Esophagus squamous epithelium (tissue), 5 donors: ENCODE data around the gene OR13C5. TPM values are rescaled to one million over a fixed set of nuclear protein-coding genes. Genes with fewer than 3 reads are reported as not detected.

ENCODE experiments used
- DNase-seq: peaks from one replicate; lab custom pipeline; 2025; lab: John Stamatoyannopoulos, UW
- H3K27ac ChIP-seq, 4 donors: fragments of 200-600 bp; sonication (generic); one replicate each; pipeline ENCODE4 v1.5.1; 2016 to 2019; ENCODE audit warnings: mild to moderate bottlenecking in 1 of 4
- H3K27me3 ChIP-seq, 4 donors: fragments of 200-600 bp; sonication (generic); 1 replicate in 3 of 4; 2 replicates in 1 of 4; pipeline versions ENCODE4 v1.5.1 to v1.6.0; 2017 to 2021; ENCODE audit warnings: antibody characterized with exemption in 1 of 4
- H3K36me3 ChIP-seq, 3 donors: fragments of 200-600 bp; sonication (generic); one replicate each; pipeline ENCODE4 v1.5.1; 2016 to 2019
- H3K4me1 ChIP-seq, 3 donors: fragments of 200-600 bp; sonication (generic); one replicate each; pipeline ENCODE4 v1.5.1; 2017 to 2019
- H3K4me3 ChIP-seq, 4 donors: fragments of 200-600 bp; sonication (generic); 1 replicate in 3 of 4; 2 replicates in 1 of 4; pipeline ENCODE4 v1.5.1; 2016 to 2019; ENCODE audit warnings: mild to moderate bottlenecking in 2 of 4, moderate library complexity in 1 of 4
- H3K9me3 ChIP-seq, 3 donors: fragments of 200-600 bp; sonication (generic); one replicate each; pipeline ENCODE4 v1.5.1; 2016 to 2019
- CTCF ChIP-seq, 6 experiments: fragments of 450-650 bp in 4 of 6; fragments of 200-600 bp in 2 of 6; sonication (generic) in 2 of 6; IDR thresholded peaks; one replicate each; pipeline ENCODE4 v1.5.1; 2016 to 2019; ENCODE audit warnings: antibody characterized with exemption in 6 of 6, mild to moderate bottlenecking in 4 of 6, moderate library complexity in 4 of 6
- POLR2A ChIP-seq, 4 donors: fragments of 450-650 bp; IDR thresholded peaks; one replicate each; pipeline ENCODE4 v1.6.1; 2017; ENCODE audit warnings: antibody characterized with exemption in 4 of 4, mild to moderate bottlenecking in 4 of 4, moderate library complexity in 3 of 4
- WGBS, 2 donors: methylation state at CpG; one replicate each; pipeline ENCODE4 v1.1.5; 2018; 5-methylcytosine and 5-hydroxymethylcytosine counted together
- intact Hi-C: fragments of 100-400 bp; cut with DNase I; formaldehyde crosslinking; loops from one replicate; pipeline ENCODE4 v1.15.0; 2022
- total RNA-seq, 4 donors: library from RNA; depleted of rRNA; stranded (reverse); fragments of >200 nt; gene quantifications; one replicate each; pipeline ENCODE4 v1.1.0, GENCODE V29; 2016
- donor health status: DM: yes; HTN: yes; CAD: no.

Gene OR13C5
- total RNA-seq, 4 donors from 2014 or later = not detected

GRCh38 chr9:104572612-104573011, 26.6 kb downstream of the OR13C5 start:
- TF ChIP-seq POLR2A (IDR thresholded peaks at IDR 0.05) (no peak), CTCF (IDR thresholded peaks at IDR 0.05) (no peak)
- H3K27me3 ChIP-seq = no peaks in the 10 kb centered on the region
- no peak for DNase-seq
- 41 to 54% methylated on average over 1 of the region's 1 CpG for WGBS, 2 donors
- H3K4me1 ChIP-seq = no peaks in the 10 kb centered on the region
- intact Hi-C loops = no loop called here
- peaks cover 0 to 8% (median 0%) of the 10 kb centered on the region in 3 donors for H3K9me3 ChIP-seq
- H3K27ac ChIP-seq = no peak overlapping the region
- no peak overlapping the region for H3K4me3 ChIP-seq
- H3K36me3 ChIP-seq = no peaks in the 10 kb centered on the region

GRCh38 chr9:104568868-104569267, 30.3 kb downstream of the OR13C5 start, which contains the start of gene OR13C8:
Gene OR13C8 (plus strand): TSS chr9:104569168. CDS start chr9:104569168, 0 bp downstream.
- Histone ChIP-seq H3K4me3 (no peak within 1 kb of the TSS), H3K27ac (no peak within 1 kb of the TSS), H3K4me1 (no peaks in the 10 kb centered on the region), H3K36me3 (no peaks in the 10 kb centered on the region), H3K27me3 (no peaks in the 10 kb centered on the region), H3K9me3 (peaks cover 0 to 8% (median 0%) of the 10 kb centered on the region in 3 donors)
- DNase-seq = no peak
- TF ChIP-seq POLR2A (IDR thresholded peaks at IDR 0.05) = no peak
- no peak for TF ChIP-seq CTCF (IDR thresholded peaks at IDR 0.05)
- intact Hi-C loops = no loop called here
- WGBS, 2 donors = 86 to 91% methylated on average over 4 of the region's 4 CpGs

GRCh38 chr9:104564358-104564757, 34.9 kb downstream of the OR13C5 start:
- H3K4me1 ChIP-seq = no peaks in the 10 kb centered on the region
- H3K27me3 ChIP-seq = no peaks in the 10 kb centered on the region
- no peaks in the 10 kb centered on the region for H3K9me3 ChIP-seq
- H3K4me3 ChIP-seq = no peak overlapping the region
- TF ChIP-seq CTCF (IDR thresholded peaks at IDR 0.05) (no peak), POLR2A (IDR thresholded peaks at IDR 0.05) (no peak)
- intact Hi-C loops = no loop called here
- no peak overlapping the region for H3K27ac ChIP-seq
- WGBS, 2 donors = 32 to 42% methylated on average over 1 of the region's 1 CpG
- no peaks in the 10 kb centered on the region for H3K36me3 ChIP-seq
- no peak for DNase-seq

GRCh38 chr9:104556830-104557634, 42.2 kb downstream of the OR13C5 start:
- Histone ChIP-seq H3K36me3 (no peaks in the 10 kb centered on the region), H3K27ac (no peak overlapping the region), H3K4me3 (no peak overlapping the region), H3K27me3 (no peaks in the 10 kb centered on the region), H3K4me1 (no peaks in the 10 kb centered on the region), H3K9me3 (peaks cover 0 to 12% (median 0%) of the 10 kb centered on the region in 3 donors)
- WGBS, 2 donors = 70 to 75% methylated on average over 5 to 8 of the region's 8 CpGs
- no peak for TF ChIP-seq CTCF (IDR thresholded peaks at IDR 0.05)
- no peak for TF ChIP-seq POLR2A (IDR thresholded peaks at IDR 0.05)
- no peak for DNase-seq
- intact Hi-C loops = no loop called here

- TF ChIP-seq POLR2A (IDR thresholded peaks at IDR 0.05) = no peak
- DNase-seq = no peak
- peaks cover 0 to 12% (median 0%) of the 10 kb centered on the region in 3 donors for H3K9me3 ChIP-seq
- H3K4me3 ChIP-seq = no peak overlapping the region
- no peaks in the 10 kb centered on the region for H3K27me3 ChIP-seq
- H3K27ac ChIP-seq = no peak overlapping the region
- WGBS, 2 donors = 64 to 92% methylated on average over 1 of the region's 1 CpG
- H3K4me1 ChIP-seq = no peaks in the 10 kb centered on the region
- intact Hi-C loops = no loop called here
- no peaks in the 10 kb centered on the region for H3K36me3 ChIP-seq
These were observed 43.7 kb downstream of the OR13C5 start for GRCh38 chr9:104555521-104555920.
